Measurements from ENCODE around the gene PPP5C.
A peak's percentile ranks its signal among the peaks of the same experiment; 100 is the strongest.
"Not testable (repeated sequence)": the region's sequence is repeated elsewhere in the genome, so short reads cannot be mapped to it uniquely, and the experiment has no call there.

PPP5C gene

DNA sequence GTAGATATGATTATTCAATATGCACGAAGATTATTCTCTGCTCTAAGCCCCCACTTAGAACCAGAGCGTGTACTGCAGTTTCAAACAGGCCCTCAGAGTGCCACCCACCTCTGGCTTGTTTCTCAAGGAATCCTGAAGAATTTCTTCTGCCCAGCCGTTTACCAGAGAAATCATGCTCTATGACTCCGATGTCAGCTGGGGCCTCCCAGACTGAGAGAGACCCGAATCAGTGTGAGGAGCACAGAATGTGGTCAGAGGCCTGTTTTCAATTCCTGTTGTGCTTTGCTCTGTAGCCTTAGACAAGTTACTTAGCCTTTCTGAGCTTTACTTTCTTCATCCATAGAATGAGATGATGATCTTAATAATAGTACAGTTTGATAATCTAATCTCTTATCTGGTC lies 76.3 kb downstream of the PPP5C start:
- intact Hi-C loops (cut with DNase I): no loop called here
- DNase-seq: no peak

DNA sequence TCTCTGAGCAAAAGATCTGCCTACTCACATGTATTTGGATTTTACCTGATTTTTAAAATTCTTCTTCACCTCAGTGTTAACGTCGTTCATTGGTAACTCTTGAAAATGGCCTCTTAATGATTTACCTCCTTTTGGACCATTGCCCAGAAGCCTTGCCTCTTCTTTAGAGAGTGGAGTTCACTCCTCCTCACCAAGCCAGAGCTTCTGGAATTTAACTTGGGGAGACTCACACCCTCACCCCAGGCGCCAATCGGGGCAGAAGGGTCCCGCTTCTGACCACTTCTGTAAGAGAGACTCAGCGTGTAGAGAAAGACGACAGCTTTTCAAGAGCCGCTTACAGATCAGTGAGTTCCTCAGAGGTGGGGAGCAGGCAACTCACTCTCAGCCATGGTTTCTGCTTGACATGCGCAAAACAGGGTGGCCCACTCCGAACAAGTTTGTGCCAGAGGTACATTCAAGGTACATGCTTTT lies 79.2 kb downstream of the PPP5C start:
- peak in 2 of 10 donors; percentile 62 to 83 for DNase-seq
- intact Hi-C loops (cut with DNase I): loop anchor here (5.0 kb wide), 1 partner anchor 46 kb away; the partner anchor contains the start of gene PNMA8A

DNA sequence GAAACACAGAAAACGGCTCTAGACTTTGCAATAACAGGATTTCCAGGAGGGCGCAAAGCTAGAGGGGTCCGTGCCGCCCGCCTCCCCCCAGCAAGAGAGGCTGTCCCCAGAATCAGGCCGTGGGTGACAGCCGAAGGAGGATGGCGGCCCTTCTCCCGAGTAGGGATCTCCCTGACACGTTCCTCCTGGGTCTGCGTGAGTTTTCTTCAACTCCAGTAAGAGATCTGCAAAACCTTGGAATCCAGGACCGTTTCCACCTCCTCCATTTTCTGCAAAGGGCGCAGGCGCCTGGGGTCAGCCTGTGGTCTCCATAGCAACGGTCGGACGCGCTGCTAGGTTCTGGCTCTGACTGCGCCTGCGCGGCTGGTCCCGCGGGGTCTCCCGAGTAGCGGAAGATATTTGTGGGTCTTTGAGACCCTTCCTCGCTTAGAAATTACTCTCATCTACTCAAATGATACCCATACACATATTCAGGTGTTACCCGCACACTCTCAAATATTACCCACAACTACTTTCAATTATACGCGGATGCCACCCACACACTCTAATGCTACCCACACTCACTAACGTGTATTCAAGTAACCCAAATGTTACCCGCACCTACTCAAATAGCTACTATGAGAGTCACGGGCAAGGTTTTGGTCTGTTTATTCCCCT lies 79.7 kb downstream of the PPP5C start:
- DNase-seq: peak; percentile 56 to 98 (median 82)
- intact Hi-C loops (cut with DNase I): loop anchor here (5.0 kb wide), 1 partner anchor 46 kb away; the partner anchor contains the start of gene PNMA8A

DNA sequence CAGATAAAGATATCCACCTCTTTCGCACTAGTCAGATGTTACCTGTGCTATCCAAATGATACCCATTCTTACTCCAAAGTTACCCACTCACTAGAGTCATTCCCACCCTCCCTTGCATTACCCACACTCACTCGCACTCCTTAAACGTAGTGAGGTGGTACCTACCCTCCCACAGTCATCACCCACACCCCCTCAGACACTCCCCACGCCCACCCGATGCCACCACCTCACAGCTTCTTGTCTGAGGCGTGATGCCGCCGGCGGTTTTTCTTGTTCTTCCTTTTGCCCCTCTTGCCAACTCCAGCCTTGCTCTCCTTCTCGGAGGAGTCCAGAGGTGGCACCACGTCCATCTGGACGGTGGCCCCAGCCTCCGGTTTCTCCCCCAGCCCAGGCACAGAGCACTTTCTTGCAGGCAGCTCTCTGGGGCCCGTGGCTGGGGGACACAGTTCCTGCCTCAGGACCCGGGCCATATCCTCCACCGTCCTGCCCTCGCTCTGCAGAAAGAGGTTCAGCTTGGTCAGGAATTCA lies 80.7 kb downstream of the PPP5C start:
- peak in 1 of 10 donors; percentile 58 for DNase-seq
- intact Hi-C loops (cut with DNase I): loop anchor here (5.0 kb wide), 1 partner anchor 45 kb away; the partner anchor contains the start of gene PNMA8A

DNA sequence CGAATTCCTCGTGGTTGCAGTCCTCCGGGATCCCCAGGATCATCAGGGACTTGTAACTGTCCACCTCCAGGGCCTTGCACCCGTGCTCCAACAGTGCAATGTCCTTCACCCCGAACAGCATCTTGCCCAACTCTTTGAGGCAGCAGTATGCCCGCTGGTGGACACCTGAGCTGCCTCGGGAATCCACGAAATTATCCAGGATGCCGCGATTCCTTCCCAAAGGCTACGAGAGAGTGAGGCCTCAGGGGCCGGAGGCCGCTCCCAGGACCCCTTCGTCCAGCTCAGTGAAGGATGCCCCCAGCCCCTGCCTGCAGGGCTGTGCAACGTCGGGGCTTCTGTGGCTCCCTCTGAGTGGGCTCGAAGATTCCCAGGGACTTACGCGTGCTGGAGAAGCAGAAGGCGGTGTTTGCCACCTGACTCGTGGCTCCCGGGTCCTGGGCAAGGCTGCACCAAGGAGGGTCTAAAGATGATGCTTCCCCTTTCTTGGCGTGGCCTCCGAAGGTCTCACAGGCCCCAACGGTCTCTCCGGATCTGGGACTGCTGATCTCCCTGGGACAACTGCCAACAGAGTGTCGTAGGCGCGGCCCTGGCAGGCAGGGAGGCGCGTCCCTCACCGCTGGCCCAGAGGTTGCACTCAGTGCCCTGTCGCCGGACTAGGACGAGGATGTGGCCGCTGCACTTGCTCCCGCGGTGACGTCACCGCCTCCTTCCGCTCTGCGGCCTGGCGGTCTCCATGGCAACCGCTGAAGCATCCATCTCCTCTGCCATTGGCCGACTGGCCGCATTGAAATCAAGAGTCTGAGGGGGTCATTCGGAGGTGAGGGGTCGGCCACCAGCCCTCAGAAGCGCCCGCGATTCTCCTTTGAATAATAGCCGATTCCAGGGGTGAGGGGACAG lies 81.6 kb downstream of the PPP5C start, which contains the start of gene PNMA8C:
Gene PNMA8C, minus strand, starts transcription at position 698 of the 897 bp plus-strand sequence. Its CDS starts 577 bp downstream, at position 121.
- DNase-seq: peak; percentile 83 to 98 (median 90)
- intact Hi-C loops (cut with DNase I): loop anchor here (5.0 kb wide), 1 partner anchor 44 kb away; the partner anchor contains the start of gene PNMA8A

DNA sequence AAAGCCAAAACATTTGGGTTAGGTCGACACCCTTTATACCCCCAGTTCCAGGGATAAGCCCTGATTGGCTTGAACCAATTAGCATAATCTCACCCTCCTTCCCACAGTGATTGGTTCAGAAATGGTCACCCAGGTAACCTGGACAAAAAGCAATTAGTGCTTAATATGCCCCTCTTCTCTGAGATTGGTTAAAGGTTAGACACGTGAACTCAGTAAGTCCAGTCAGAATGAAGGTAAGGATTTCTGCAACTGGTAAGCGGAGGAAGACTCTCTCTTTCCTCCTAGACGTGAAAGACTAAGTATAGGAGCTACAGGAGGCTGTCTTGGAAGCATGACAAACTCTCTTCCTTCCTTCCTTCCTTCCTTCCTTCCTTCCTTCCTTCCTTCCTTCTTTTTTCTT lies 83.1 kb downstream of the PPP5C start:
- intact Hi-C loops (cut with DNase I): loop anchor here (5.0 kb wide), 1 partner anchor 42 kb away; the partner anchor contains the start of gene PNMA8A
- no peak for DNase-seq

DNA sequence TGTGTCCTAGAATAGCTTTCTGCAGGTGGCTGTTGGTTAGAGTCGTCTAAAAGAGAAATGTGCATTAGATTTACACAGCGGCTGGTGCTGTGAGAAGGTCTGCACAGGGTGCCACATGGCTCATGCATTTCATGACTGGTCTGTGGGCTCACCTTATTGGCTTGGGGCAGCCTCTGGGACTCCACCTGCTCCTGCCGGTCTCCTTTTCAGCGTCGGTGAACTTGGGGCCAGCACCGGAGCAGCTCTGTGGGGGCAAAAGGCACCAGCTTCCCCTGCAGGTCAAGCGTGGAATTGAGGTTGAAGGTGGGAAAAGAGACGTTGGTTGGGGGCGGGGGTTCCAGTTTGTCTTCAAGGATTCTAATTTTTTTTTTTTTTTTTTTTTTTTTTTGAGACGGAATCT lies 84.9 kb downstream of the PPP5C start:
- DNase-seq: peak in 1 of 10 donors; percentile 56
- intact Hi-C loops (cut with DNase I): no loop called here

DNA sequence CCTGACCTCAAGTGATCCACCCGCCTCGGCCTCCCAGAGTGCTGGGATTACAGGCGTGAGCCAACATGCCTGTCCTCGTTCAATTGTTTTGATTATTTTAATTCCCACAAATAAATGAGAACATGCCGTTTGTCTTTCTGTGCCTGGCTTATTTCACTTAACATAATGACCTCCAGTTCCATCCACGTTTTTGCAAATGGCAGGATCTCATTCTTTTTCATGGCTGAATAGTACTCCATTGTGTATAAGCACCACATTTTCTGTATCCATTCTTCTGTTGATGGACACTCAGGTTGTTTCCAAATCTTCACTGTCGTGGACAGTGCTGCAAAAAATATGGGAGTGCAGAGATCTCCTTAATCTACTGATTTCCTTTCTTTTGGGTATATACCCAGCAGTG lies 86.6 kb downstream of the PPP5C start:
- intact Hi-C loops (cut with DNase I); DNase-seq: not testable (repeated sequence)

DNA sequence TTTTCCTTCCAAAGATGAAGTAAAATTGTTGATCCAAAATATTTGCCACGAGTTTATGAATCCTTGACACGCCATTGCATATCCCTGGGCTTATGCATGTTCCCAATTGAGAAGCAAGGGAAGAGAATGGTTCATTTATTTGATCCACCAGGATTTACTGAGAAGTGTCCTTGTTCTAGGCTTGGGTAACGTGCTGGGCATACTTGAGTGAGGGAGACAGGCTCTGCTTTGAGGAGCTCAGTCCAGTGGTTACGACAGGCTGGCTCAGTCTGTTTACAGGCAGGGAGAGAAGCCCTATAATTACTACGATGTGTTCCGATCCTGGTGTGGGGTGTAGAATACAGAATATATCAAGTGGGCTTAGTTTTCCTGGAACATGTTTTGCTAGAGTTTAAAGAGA lies 88.1 kb downstream of the PPP5C start:
- intact Hi-C loops (cut with DNase I): no loop called here
- peak in 6 of 10 donors; percentile 49 to 94 (median 65) for DNase-seq

DNA sequence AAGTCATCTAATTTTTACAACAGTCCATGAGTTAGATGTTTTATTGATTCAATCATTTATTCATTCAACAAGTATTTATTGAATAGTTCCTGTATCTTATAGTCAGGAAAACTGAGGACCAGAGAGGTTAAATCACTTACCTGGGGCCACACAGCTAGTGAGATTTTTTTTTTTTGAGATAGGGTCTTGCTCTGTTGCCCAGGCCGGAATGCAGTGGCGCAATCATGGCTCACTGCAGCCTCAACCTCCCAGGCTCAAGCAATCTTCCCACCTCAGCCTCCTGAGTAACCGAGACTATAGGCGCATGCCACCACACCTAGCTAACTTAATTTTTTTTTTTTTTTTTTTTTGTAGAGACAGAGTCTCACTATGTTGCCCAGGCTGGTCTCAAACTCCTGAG lies 88.8 kb downstream of the PPP5C start:
- DNase-seq; intact Hi-C loops (cut with DNase I): not testable (repeated sequence)
